Suprapubic skin (tissue), 3 donors: ENCODE results near the gene TAF5L.

Experiments used
- EP300 ChIP-seq: sonication (generic); formaldehyde crosslinking; IDR thresholded peaks from one replicate; pipeline ENCODE4 v1.6.1; 2017; ENCODE audit warnings: antibody characterized with exemption
- POLR2A ChIP-seq, 2 donors: fragments of 450-650 bp; IDR thresholded peaks; one replicate each; pipeline ENCODE4 v1.6.1; 2017; ENCODE audit warnings: antibody characterized with exemption in 2 of 2, mild to moderate bottlenecking in 2 of 2, moderate library complexity in 2 of 2
- TF ChIP-seq, protein P1 (sequence below), 2 donors: fragments of 200-600 bp in 1 of 2; fragments of 450-650 bp in 1 of 2; sonication (generic) in 1 of 2; IDR thresholded peaks; one replicate each; pipeline ENCODE4 v1.5.1; 2016 to 2019; ENCODE audit warnings: antibody characterized with exemption in 2 of 2, mild to moderate bottlenecking in 1 of 2, moderate library complexity in 1 of 2

GRCh38 chr1:229674042-229674441 lies 48.1 kb upstream of the TAF5L start:
- TF ChIP-seq POLR2A (IDR thresholded peaks at IDR 0.05) (no peak), EP300 (no peak)
- TF ChIP-seq, protein P1, sequence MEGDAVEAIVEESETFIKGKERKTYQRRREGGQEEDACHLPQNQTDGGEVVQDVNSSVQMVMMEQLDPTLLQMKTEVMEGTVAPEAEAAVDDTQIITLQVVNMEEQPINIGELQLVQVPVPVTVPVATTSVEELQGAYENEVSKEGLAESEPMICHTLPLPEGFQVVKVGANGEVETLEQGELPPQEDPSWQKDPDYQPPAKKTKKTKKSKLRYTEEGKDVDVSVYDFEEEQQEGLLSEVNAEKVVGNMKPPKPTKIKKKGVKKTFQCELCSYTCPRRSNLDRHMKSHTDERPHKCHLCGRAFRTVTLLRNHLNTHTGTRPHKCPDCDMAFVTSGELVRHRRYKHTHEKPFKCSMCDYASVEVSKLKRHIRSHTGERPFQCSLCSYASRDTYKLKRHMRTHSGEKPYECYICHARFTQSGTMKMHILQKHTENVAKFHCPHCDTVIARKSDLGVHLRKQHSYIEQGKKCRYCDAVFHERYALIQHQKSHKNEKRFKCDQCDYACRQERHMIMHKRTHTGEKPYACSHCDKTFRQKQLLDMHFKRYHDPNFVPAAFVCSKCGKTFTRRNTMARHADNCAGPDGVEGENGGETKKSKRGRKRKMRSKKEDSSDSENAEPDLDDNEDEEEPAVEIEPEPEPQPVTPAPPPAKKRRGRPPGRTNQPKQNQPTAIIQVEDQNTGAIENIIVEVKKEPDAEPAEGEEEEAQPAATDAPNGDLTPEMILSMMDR (IDR thresholded peaks at IDR 0.05) = no peak
